GM06990 (cell line): ENCODE results near the gene MINPP1.

ENCODE experiments used
- DNase-seq: peaks from one replicate; pipeline ENCODE4 v3.0.0-alpha.2; 2011; ENCODE audit not compliant: insufficient read length; ENCODE audit errors: extremely low read depth
- H3K27me3 ChIP-seq: replicated peaks from 2 replicates; pipeline ENCODE4 v1.6.0; 2011; ENCODE audit warnings: low read length; ENCODE audit not compliant: control insufficient read depth, insufficient read depth
- H3K36me3 ChIP-seq: 2 replicates; pipeline ENCODE4 v1.5.1; 2011; ENCODE audit warnings: low read length; ENCODE audit not compliant: control insufficient read depth, insufficient read depth
- H3K4me3 ChIP-seq: replicated peaks from 2 replicates; pipeline ENCODE4 v1.5.1; 2011; ENCODE audit warnings: low read depth, mild to moderate bottlenecking, control low read depth, low read length
- CTCF ChIP-seq: IDR thresholded peaks from 2 replicates; pipeline ENCODE4 v1.5.1; 2011; ENCODE audit warnings: low read length, control low read depth, mild to moderate bottlenecking, inconsistent platforms; ENCODE audit not compliant: insufficient read depth, poor library complexity, severe bottlenecking

Gene MINPP1

GRCh38 chr10:87507879-87508483, 3.3 kb downstream of the MINPP1 start:
- TF ChIP-seq CTCF, result no peak
- Histone ChIP-seq H3K27me3 (no peaks in the 10 kb centered on the region), H3K4me3 (no peak overlapping the region), H3K36me3 (no peaks in the 10 kb centered on the region)
- DNase-seq, result no peak

GRCh38 chr10:87508837-87509236, 4.1 kb downstream of the MINPP1 start:
- Histone ChIP-seq H3K4me3 (no peak overlapping the region), H3K27me3 (no peaks in the 10 kb centered on the region), H3K36me3 (no peaks in the 10 kb centered on the region)
- TF ChIP-seq CTCF, result no peak
- DNase-seq, result no peak

- DNase-seq, result no peak
- Histone ChIP-seq H3K4me3 (no peak overlapping the region), H3K36me3 (no peaks in the 10 kb centered on the region; the same call in 1 of the 2 replicates), H3K27me3 (no peaks in the 10 kb centered on the region)
- TF ChIP-seq CTCF, result no peak
Observed at GRCh38 chr10:87510025-87510424, 5.3 kb downstream of the MINPP1 start.

- no peak for TF ChIP-seq CTCF
- no peak overlapping the region for H3K4me3 ChIP-seq
- no peaks in the 10 kb centered on the region for H3K27me3 ChIP-seq
- DNase-seq, result no peak
- H3K36me3 ChIP-seq, result no peaks in the 10 kb centered on the region; the same call in 1 of the 2 replicates
Observed at GRCh38 chr10:87511526-87511925, 6.8 kb downstream of the MINPP1 start.

GRCh38 chr10:87518937-87519336, 14.2 kb downstream of the MINPP1 start:
- TF ChIP-seq CTCF, result no peak
- no peak for DNase-seq
- Histone ChIP-seq H3K36me3 (no peaks in the 10 kb centered on the region; the same call in none of the 2 replicates), H3K4me3 (no peak overlapping the region), H3K27me3 (no peaks in the 10 kb centered on the region)

- H3K4me3 ChIP-seq, result no peak overlapping the region
- H3K27me3 ChIP-seq, result no peaks in the 10 kb centered on the region
- no peak for TF ChIP-seq CTCF
- DNase-seq, result peak; percentile 14
- H3K36me3 ChIP-seq, result no peaks in the 10 kb centered on the region; the same call in none of the 2 replicates
Observed at GRCh38 chr10:87519582-87519981, 14.9 kb downstream of the MINPP1 start.
